NT2/D1 (cell line): ENCODE measurements around the gene SMYD2.

Experiments used
- YY1 ChIP-seq: IDR thresholded peaks from 2 replicates; pipeline ENCODE4 v1.6.1; 2011; ENCODE audit not compliant: insufficient read length, insufficient read depth
- ZNF274 ChIP-seq: IDR thresholded peaks from 2 replicates; pipeline ENCODE4 v1.6.1; 2011; ENCODE audit warnings: mild to moderate bottlenecking, low read depth, low read length

- no peak for TF ChIP-seq ZNF274
- no peak for TF ChIP-seq YY1
These were observed 16.0 kb upstream of the SMYD2 start for GRCh38 chr1:214264976-214265375.
